ENCODE data around the gene TSSK3. TPM values are rescaled to one million over a fixed set of nuclear protein-coding genes. Genes with fewer than 3 reads are reported as not detected.

The TSSK3 gene
- total and polyA plus RNA-seq, 9 of the 15 experiments (the other 6 are each of a cell fraction or from before 2014, with no cell fraction given): 0.27 to 2.8 (median 1.9) TPM

- ChIA-PET CTCF (ENCODE audit: low intra/inter-chr PET ratio) (no interaction called here), POLR2A (interaction anchor here (0.6 kb wide), 1 partner anchor 201 kb away, joined by 3 read pairs; no protein-coding TSS in a partner anchor)
- WGBS (ENCODE audit: insufficient coverage, low coverage, missing lambda C conversion rate): 44% methylated on average over 2 of the region's 2 CpGs
- no peak for DNase-seq (ENCODE audit: extremely low read depth in 1 of 4, low spot score in 3 of 4)
- Histone ChIP-seq H3K9ac (ENCODE audit: insufficient read depth in 1 of 2, low read depth in 2 of 2, low read length in 2 of 2) (no peak overlapping the region), H3K4me3 (no peak overlapping the region), H3K36me3 (ENCODE audit: control insufficient read depth, insufficient read depth, low read length) (peaks cover 1% of the 10 kb centered on the region; the same call in 2 of the 3 replicates), H3K4me2 (ENCODE audit: insufficient read depth, low read length) (no peak overlapping the region), H4K20me1 (replicated peaks; ENCODE audit: control insufficient read depth, insufficient read depth, low read length) (0 out of 2 replicates have a peak, but pooled peaks cover 3% of the 10 kb centered on the region), H2AFZ (ENCODE audit: low read depth, low read length) (no peak overlapping the region), H3K4me1 (replicated peaks in 1 of 2; ENCODE audit: control insufficient read depth in 2 of 2, insufficient read depth in 2 of 2, low read length in 2 of 2) (peaks cover 21 to 22% of the 10 kb centered on the region in 2 experiments; a peak in 4 of 5 replicates), H3K9me3 (replicated peaks; ENCODE audit: control insufficient read depth, insufficient read depth, low read depth, low read length) (no peaks in the 10 kb centered on the region; the same call in 1 of the 2 replicates), H3K27ac (ENCODE audit: extremely low read depth, low read depth, low read length) (no peak overlapping the region), H3K9me1 (ENCODE audit: control insufficient read depth, insufficient read depth, low read length) (no peaks in the 10 kb centered on the region), H3K79me2 (ENCODE audit: control insufficient read depth, insufficient read depth, low read length) (peaks cover 18% of the 10 kb centered on the region), H3K27me3 (ENCODE audit: control insufficient read depth in 2 of 2, insufficient read depth in 2 of 2, low read length in 2 of 2) (no peaks in the 10 kb centered on the region)
- ATAC-seq: no peak
- in situ Hi-C loops (cut with MboI) (no loop called here), intact Hi-C loops (cut with micrococcal nuclease) (no loop called here)
- BruUV-seq (replicated peaks): no TSS peak
- no peak for FAIRE-seq
- TF ChIP-seq SMAD2 (IDR thresholded peaks at IDR 0.05; ENCODE audit: low read depth, low read length): no peak
- TF ChIP-seq REST (IDR thresholded peaks at IDR 0.05; ENCODE audit: borderline replicate concordance): no peak
- TF ChIP-seq REST (CRISPR knock-in tag; IDR thresholded peaks at IDR 0.05; ENCODE audit: low read depth): no peak
- TF ChIP-seq CBFB (CRISPR knock-in tag; IDR thresholded peaks at IDR 0.05): no peak
Measured at GRCh38 chr1:32398401-32398800, 36.1 kb downstream of the TSSK3 start.
